ACC112 (cell line): ENCODE measurements around the gene TRAM2.
"Not testable (repeated sequence)": the region's sequence is repeated elsewhere in the genome, so short reads cannot be mapped to it uniquely, and the experiment has no call there.

Experiments used
- H2AFZ ChIP-seq: fragments of 200-600 bp; sonication (generic); one replicate; pipeline ENCODE4 v1.6.0; 2017; ENCODE audit warnings: antibody characterized with exemption, low read length; ENCODE audit not compliant: unreplicated experiment
- H3K27ac ChIP-seq: fragments of 200-600 bp; sonication (generic); 2 replicates; pipeline ENCODE4 v1.5.1; 2014; ENCODE audit warnings: low read depth, mild to moderate bottlenecking, antibody characterized with exemption, low read length, moderate library complexity
- H3K27me3 ChIP-seq: fragments of 200-600 bp; sonication (generic); 2 replicates; pipeline ENCODE4 v1.6.1; 2014; ENCODE audit warnings: mild to moderate bottlenecking, antibody characterized with exemption, low read length, moderate library complexity, mixed read lengths; ENCODE audit not compliant: insufficient read depth
- H3K36me3 ChIP-seq: fragments of 200-600 bp; sonication (generic); 2 replicates; pipeline ENCODE4 v1.6.1; 2016; ENCODE audit warnings: mild to moderate bottlenecking, antibody characterized with exemption, low read length, moderate library complexity, mixed read lengths; ENCODE audit not compliant: insufficient read depth
- H3K4me1 ChIP-seq: fragments of 200-600 bp; sonication (generic); one replicate; pipeline ENCODE4 v1.6.1; 2016; ENCODE audit warnings: low read length, mixed read lengths; ENCODE audit not compliant: insufficient read depth, unreplicated experiment, control insufficient read depth
- H3K4me3 ChIP-seq: fragments of 200-600 bp; sonication (generic); 2 replicates; pipeline ENCODE4 v1.5.1; 2014; ENCODE audit warnings: mild to moderate bottlenecking, low read depth, low read length
- H3K79me2 ChIP-seq: fragments of 200-600 bp; sonication (generic); one replicate; pipeline ENCODE4 v1.6.0; 2016; ENCODE audit warnings: low read length; ENCODE audit not compliant: control insufficient read depth, unreplicated experiment, insufficient read depth

Gene TRAM2

DNA sequence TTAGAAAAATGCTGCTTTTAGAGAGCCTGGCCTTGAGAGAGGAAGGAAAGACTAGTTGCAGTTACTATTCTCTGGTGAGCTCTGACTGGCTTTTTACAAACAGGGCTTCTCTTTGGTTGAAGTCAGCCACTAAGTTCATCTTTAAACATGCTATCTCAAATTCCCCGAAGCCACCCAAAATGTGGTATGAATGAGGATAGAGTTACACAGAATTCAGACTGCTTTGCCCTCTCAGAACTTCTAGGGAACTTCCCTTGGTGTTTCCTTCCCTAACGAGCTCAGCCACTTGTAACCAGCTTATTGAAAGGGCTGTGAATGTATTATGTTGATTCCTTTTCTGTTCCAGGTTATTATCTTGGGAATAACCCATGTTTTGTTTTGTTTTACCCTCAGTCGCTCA lies 83.2 kb downstream of the TRAM2 start:
- no peaks in the 10 kb centered on the region for H3K27me3 ChIP-seq
- peaks cover 20% of the 10 kb centered on the region for H3K4me1 ChIP-seq
- H3K36me3 ChIP-seq: peaks cover 17% of the 10 kb centered on the region
- no peak overlapping the region for H3K4me3 ChIP-seq
- no peak overlapping the region for H2AFZ ChIP-seq
- H3K79me2 ChIP-seq: no peaks in the 10 kb centered on the region
- peak overlapping the region; percentile 45 for H3K27ac ChIP-seq

DNA sequence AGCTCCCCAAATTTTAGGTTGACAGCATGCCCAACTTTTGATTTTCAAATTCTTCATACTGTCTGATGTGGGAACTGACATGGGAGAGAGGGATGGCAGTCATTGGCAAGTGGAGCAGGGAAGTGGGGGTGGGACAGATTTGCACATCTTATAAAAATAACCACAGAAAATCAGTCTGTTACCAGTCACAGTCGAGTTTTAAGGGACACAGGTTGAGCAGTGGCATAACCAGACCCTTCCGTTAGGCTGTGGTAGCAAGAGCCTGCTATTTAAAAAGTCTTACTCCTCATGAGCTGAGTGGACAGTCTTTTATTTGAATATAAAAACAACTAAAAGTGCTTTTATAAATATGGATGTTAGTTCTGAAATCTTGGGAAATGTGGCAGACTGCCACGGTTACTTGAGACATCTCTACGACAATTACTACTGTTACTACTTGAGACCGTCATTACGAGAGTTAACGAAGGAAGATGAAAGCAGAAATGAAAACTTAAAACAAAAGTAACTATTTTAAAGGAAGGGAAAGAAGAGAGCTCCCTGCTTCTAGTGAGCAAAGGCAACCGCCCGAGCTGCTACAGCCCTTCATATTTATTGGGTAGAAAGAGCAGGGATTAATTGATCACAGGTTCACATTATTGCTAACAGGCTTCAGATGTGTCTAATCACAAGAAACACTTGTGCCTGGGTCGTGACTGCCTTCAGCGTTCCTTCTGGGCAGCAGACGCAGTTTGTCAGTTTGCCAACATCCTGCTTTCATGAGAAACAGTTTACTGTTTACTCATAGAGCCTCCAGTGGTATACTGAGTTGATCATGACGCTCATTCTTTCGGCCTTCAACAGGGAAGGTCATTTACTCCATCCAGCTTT lies 85.4 kb downstream of the TRAM2 start:
- H3K27ac ChIP-seq: peak overlapping the region; percentile 14; the same call in 1 of the 2 replicates
- no peak overlapping the region for H3K4me3 ChIP-seq
- peaks cover 5% of the 10 kb centered on the region for H3K36me3 ChIP-seq
- H3K79me2 ChIP-seq: no peaks in the 10 kb centered on the region
- no peak overlapping the region for H2AFZ ChIP-seq
- peaks cover 12% of the 10 kb centered on the region for H3K4me1 ChIP-seq
- no peaks in the 10 kb centered on the region for H3K27me3 ChIP-seq

DNA sequence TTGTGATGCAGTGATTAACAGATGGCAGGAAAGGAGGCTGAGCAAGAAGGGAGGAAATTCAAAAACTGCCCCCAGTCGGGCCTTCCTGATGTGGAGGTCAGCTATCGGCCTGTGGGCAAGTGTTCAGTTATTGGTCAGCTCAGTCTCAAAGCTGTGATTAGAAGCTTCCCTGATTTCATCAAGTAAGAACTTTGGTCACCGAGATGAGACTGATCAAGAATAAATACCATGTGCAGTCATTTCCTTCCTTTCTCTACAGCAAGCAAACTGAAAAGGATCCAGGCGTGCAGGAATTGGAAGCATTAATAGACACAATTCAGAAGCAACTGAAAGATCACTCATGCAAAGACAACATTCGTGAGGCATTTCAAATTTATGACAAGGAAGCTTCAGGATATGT lies 87.0 kb downstream of the TRAM2 start:
- Histone ChIP-seq H3K4me1 (peaks cover 12% of the 10 kb centered on the region), H3K36me3 (no peaks in the 10 kb centered on the region), H3K4me3 (no peak overlapping the region), H3K27me3 (no peaks in the 10 kb centered on the region), H3K27ac (no peak overlapping the region), H2AFZ (no peak overlapping the region), H3K79me2 (no peaks in the 10 kb centered on the region)

DNA sequence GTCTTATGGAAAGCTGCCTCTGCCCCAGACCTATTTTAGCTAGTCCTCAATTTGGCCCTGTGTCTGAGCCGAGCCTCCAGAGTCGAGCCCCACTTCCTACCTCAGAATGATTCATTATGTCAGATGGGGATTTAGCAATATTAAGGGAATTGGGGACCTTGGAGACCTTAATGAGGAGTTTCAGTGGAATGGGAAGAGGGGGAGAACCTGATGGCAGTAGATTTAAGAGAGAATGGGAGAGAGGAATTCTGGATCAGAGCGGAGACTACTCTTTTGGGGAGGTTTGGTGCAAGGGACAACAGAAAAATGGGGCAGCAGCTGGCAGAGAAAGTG lies 93.2 kb downstream of the TRAM2 start:
- no peak overlapping the region for H2AFZ ChIP-seq
- no peak overlapping the region for H3K4me3 ChIP-seq
- H3K79me2 ChIP-seq: no peaks in the 10 kb centered on the region
- no peak overlapping the region for H3K27ac ChIP-seq
- H3K36me3 ChIP-seq: no peaks in the 10 kb centered on the region
- no peaks in the 10 kb centered on the region for H3K4me1 ChIP-seq
- no peaks in the 10 kb centered on the region for H3K27me3 ChIP-seq

DNA sequence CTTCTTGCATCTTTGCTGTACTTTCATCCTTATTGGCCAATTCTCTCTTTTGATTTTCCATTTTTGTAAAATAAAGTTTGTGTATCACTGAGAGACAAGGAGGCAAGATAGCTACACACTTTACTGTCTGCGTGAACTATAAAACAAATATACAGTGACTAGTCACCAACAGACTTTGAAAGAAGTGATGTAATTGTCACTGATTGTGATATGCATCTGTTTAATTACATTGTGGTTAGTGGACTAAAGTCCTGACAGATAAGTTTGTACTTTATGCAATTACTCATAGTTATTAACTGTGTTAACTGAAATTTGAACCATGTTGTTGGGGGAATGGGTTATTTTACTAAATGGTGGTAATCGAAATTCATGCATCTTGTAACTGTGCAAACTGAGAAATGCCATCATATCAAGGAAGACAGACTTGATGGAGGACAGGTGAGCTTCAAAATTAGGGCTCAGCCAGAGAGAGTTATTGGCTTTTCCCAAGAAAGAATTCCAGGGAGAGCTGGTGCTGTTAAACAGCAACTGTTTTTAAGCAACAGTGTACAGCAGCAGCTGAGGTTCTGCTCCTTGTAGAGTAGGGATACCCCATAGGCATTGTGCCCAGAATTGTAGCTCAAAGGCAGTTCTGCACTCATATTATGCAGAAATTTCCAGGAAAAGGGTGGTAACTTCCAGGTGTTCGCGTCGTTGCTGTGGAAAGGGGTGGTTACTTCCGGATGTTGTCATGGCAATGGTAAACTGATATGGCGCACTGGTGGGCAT lies 93.8 kb downstream of the TRAM2 start:
- Histone ChIP-seq H3K27ac (no peak overlapping the region), H3K27me3 (no peaks in the 10 kb centered on the region), H3K36me3 (no peaks in the 10 kb centered on the region), H3K79me2 (no peaks in the 10 kb centered on the region), H2AFZ (no peak overlapping the region), H3K4me1 (no peaks in the 10 kb centered on the region), H3K4me3 (no peak overlapping the region)

DNA sequence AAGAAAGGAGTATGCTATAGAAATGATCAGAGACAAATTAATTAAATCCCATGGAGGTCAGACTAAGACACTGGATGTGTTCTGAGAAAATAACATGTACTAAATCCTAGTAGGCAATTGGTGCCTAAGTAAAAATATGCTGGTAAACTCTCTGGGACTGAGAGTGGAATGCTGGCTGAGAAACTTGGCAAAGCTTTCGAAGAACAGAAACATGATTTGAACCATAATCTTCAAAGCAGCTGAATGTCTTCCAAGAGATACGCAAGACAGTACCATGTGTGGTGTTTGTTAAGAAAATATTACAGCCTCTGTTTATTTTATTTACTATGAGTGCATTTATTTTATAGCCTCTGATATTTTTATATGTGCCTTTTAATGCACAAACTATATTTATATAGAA lies 101.6 kb downstream of the TRAM2 start:
- H3K4me3 ChIP-seq: no peak overlapping the region
- no peaks in the 10 kb centered on the region; the same call in 1 of the 2 replicates for H3K36me3 ChIP-seq
- H3K4me1 ChIP-seq: no peaks in the 10 kb centered on the region
- no peaks in the 10 kb centered on the region for H3K27me3 ChIP-seq
- no peak overlapping the region for H2AFZ ChIP-seq
- H3K79me2 ChIP-seq: no peaks in the 10 kb centered on the region
- H3K27ac ChIP-seq: no peak overlapping the region

DNA sequence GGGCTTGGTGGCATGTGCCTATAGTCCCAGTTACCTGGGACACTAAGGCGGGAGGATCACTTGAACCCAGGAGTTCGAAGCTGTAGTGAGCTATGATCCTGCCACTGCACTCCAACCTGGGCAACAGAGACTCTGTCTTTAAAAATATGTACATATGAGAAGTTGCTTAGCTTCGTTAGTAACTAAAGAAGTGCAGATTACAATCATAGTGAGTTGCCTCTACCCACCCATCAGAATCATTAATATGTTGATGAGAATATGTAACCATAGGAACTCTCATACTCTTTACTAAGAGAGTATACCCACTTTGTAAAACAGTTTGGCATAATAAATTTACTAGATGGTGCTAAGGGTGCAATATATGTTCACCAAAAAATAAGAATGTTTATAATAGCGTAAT lies 102.7 kb downstream of the TRAM2 start:
- Histone ChIP-seq H3K79me2 (no peaks in the 10 kb centered on the region), H3K27me3 (no peaks in the 10 kb centered on the region), H2AFZ (no peak overlapping the region)

DNA sequence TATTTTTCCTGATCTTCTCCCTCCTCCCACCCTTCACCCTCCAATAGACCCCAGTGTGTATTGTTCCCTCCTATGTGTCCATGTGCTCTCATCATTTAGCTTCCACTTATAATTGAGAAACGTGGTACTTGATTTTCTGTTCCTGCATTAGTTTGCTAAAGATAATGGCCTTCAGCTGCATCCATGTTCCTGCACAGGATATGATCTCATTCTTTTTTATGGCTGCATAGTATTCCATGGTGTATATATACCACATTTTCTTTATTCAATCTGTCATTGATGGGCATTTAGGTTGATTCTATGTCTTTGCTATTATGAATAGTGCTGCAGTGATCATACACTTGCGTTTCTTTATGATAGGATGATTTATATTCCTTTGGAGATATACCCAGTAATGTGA lies 115.7 kb downstream of the TRAM2 start:
- not testable (repeated sequence) for H3K27me3 ChIP-seq, H3K79me2 ChIP-seq, H2AFZ ChIP-seq, H3K36me3 ChIP-seq, H3K4me1 ChIP-seq, H3K27ac ChIP-seq, H3K4me3 ChIP-seq

More for the DNA sequence above, 102.7 kb downstream of the TRAM2 start:
- no peak overlapping the region for H3K27ac ChIP-seq
- no peak overlapping the region for H3K4me3 ChIP-seq
- no peaks in the 10 kb centered on the region; the same call in 1 of the 2 replicates for H3K36me3 ChIP-seq
- H3K4me1 ChIP-seq: no peaks in the 10 kb centered on the region

DNA sequence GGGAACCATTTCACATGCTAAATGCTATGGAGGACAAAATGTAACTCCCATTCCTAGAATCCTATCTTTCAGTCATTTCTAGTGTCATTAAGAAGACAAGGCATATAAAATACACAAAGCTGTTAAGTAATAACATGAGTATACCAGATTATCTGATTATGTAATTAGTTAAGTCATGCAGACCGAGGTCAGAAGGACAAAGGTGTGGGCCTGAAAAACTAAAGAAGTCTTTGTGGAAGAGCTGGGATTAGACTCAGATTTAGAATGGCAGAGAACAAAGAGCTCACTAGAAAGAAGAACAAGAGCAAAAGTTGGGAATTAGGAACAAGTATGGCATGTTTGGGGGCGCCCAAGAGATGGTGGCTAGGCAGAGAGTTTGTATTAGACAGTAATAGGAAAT lies 119.8 kb downstream of the TRAM2 start:
- peaks cover 8% of the 10 kb centered on the region for H3K36me3 ChIP-seq
- H3K4me3 ChIP-seq: no peak overlapping the region
- H3K27me3 ChIP-seq: no peaks in the 10 kb centered on the region
- H2AFZ ChIP-seq: no peak overlapping the region
- no peaks in the 10 kb centered on the region for H3K4me1 ChIP-seq
- no peaks in the 10 kb centered on the region for H3K79me2 ChIP-seq
- no peak overlapping the region for H3K27ac ChIP-seq

DNA sequence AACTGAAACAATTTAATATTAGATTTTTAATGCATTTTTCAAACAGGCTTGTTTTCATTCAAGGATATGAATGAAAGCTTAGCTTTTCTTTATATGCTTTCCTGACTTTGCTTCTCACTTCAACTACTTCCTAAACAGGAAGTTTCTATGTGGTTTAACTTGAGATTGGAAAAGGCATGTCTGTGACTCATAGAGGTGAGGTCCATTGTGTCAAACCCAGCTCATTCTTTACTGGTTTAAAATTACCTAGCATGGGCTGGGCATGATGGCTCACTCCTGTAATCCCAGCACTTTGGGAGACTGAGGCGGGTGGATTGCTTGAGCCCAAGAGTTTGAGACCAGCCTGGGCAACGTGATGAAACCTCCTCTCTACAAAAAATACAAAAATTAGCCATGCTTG lies 122.3 kb downstream of the TRAM2 start:
- Histone ChIP-seq H3K36me3 (peaks cover 11% of the 10 kb centered on the region), H3K4me3 (no peak overlapping the region), H3K27ac (no peak overlapping the region), H3K4me1 (no peaks in the 10 kb centered on the region), H2AFZ (no peak overlapping the region), H3K79me2 (no peaks in the 10 kb centered on the region), H3K27me3 (no peaks in the 10 kb centered on the region)
